ENCODE results near the gene NOS2.
"Not testable (repeated sequence)": the region's sequence is repeated elsewhere in the genome, so short reads cannot be mapped to it uniquely, and the experiment has no call there.

The NOS2 gene

DNA sequence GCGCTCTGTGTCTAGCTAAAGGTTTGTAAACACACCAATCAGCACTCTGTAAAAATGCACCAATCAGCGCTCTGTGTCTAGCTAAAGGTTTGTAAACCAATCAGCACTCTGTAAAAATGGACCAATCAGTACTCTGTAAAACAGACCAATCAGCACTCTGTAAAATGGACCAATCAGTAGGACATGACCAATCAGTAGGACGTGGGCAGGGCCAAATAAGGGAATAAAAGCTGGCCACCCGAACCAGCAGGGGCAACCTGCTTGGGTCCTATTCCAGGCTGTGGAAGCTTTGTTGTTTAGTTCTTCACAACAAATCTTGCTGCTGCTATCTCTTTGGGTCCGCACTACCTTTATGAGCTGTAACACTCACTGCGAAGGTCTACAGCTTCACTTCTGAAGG is 74.3 kb downstream of the NOS2 start:
- not testable (repeated sequence) for H3K4me1 ChIP-seq (ENCODE audit: control insufficient read depth in 1 of 2, insufficient read depth in 2 of 2, low read length in 2 of 2); H3K27me3 ChIP-seq (ENCODE audit: control insufficient read depth in 1 of 2, insufficient read depth in 2 of 2, low read length in 2 of 2); H3K4me3 ChIP-seq (ENCODE audit: low read depth in 1 of 2, low read length in 2 of 2); H3K36me3 ChIP-seq (ENCODE audit: control insufficient read depth in 1 of 2, insufficient read depth in 2 of 2, low read length in 2 of 2); H3K9ac ChIP-seq (ENCODE audit: low read depth in 1 of 2, low read length in 2 of 2); H3K27ac ChIP-seq (ENCODE audit: low read depth, low read length); H3K9me3 ChIP-seq (ENCODE audit: control insufficient read depth in 1 of 2, low read length in 2 of 2)

DNA sequence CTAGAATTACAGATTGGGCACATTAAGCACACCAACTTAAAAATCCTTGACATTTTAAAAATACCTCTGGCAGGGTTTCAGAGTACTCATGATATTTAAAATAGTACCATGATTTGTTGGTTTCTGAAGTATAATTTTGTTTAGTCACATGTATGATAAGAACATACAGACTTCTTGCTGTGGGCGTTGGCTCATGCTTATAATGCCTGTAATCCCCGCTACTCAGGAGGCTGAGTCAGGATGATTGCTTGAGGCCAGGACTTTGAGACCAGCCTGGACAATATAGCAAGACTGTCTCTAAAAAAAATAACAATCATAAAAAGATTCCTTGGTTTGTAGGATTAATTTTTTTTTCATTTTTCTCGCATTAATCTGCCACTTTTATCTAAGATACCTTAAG is 78.5 kb downstream of the NOS2 start:
- Histone ChIP-seq H3K36me3 (ENCODE audit: control insufficient read depth in 1 of 2, insufficient read depth in 2 of 2, low read length in 2 of 2) (no peaks in the 10 kb centered on the region), H3K4me1 (ENCODE audit: control insufficient read depth in 1 of 2, insufficient read depth in 2 of 2, low read length in 2 of 2) (no peaks in the 10 kb centered on the region), H3K27ac (ENCODE audit: low read depth, low read length) (no peak overlapping the region), H3K27me3 (ENCODE audit: control insufficient read depth in 1 of 2, insufficient read depth in 2 of 2, low read length in 2 of 2) (no peaks in the 10 kb centered on the region), H3K9me3 (ENCODE audit: control insufficient read depth in 1 of 2, low read length in 2 of 2) (no peaks in the 10 kb centered on the region), H3K4me3 (ENCODE audit: low read depth in 1 of 2, low read length in 2 of 2) (no peak overlapping the region), H3K9ac (ENCODE audit: low read depth in 1 of 2, low read length in 2 of 2) (no peak overlapping the region)
